ENCODE measurements around the gene NQO2.
"Not testable (repeated sequence)": the region's sequence is repeated elsewhere in the genome, so short reads cannot be mapped to it uniquely, and the experiment has no call there.

Gene NQO2

GRCh38 chr6:3057063-3057770 lies 57.5 kb downstream of the NQO2 start:
- H3K4me3 ChIP-seq (ENCODE audit: low read depth in 1 of 2, low read length in 1 of 2), result no peak overlapping the region

GRCh38 chr6:3058957-3059356 lies 59.3 kb downstream of the NQO2 start:
- Histone ChIP-seq H3K9me3 (no peaks in the 10 kb centered on the region), H3K4me3 (ENCODE audit: low read depth in 1 of 2, low read length in 1 of 2) (no peak overlapping the region), H3K36me3 (no peaks in the 10 kb centered on the region), H3K27me3 (no peaks in the 10 kb centered on the region), H3K4me1 (ENCODE audit: control insufficient read depth in 1 of 2, insufficient read depth in 1 of 2, low read depth in 1 of 2, low read length in 1 of 2) (peaks cover 13 to 26% of the 10 kb centered on the region in 2 experiments), H3K27ac (no peak overlapping the region)
- TF ChIP-seq, protein P1, sequence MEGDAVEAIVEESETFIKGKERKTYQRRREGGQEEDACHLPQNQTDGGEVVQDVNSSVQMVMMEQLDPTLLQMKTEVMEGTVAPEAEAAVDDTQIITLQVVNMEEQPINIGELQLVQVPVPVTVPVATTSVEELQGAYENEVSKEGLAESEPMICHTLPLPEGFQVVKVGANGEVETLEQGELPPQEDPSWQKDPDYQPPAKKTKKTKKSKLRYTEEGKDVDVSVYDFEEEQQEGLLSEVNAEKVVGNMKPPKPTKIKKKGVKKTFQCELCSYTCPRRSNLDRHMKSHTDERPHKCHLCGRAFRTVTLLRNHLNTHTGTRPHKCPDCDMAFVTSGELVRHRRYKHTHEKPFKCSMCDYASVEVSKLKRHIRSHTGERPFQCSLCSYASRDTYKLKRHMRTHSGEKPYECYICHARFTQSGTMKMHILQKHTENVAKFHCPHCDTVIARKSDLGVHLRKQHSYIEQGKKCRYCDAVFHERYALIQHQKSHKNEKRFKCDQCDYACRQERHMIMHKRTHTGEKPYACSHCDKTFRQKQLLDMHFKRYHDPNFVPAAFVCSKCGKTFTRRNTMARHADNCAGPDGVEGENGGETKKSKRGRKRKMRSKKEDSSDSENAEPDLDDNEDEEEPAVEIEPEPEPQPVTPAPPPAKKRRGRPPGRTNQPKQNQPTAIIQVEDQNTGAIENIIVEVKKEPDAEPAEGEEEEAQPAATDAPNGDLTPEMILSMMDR (IDR thresholded peaks at IDR 0.05), result no peak

More at GRCh38 chr6:3057063-3057770, 57.5 kb downstream of the NQO2 start:
- H3K36me3 ChIP-seq, result no peaks in the 10 kb centered on the region
- no peak overlapping the region for H3K27ac ChIP-seq
- no peaks in the 10 kb centered on the region for H3K27me3 ChIP-seq
- H3K4me1 ChIP-seq (ENCODE audit: control insufficient read depth in 1 of 2, insufficient read depth in 1 of 2, low read depth in 1 of 2, low read length in 1 of 2), result peaks cover 27 to 36% of the 10 kb centered on the region in 2 experiments
- TF ChIP-seq, protein P1 (IDR thresholded peaks at IDR 0.05), result no peak
- H3K9me3 ChIP-seq, result no peaks in the 10 kb centered on the region

GRCh38 chr6:3060092-3060491 lies 60.4 kb downstream of the NQO2 start:
- not testable (repeated sequence) for H3K4me3 ChIP-seq (ENCODE audit: low read depth in 1 of 2, low read length in 1 of 2); H3K9me3 ChIP-seq

GRCh38 chr6:3061501-3061941 lies 61.8 kb downstream of the NQO2 start:
- TF ChIP-seq, protein P1 (IDR thresholded peaks at IDR 0.05), result no peak
- Histone ChIP-seq H3K36me3 (no peaks in the 10 kb centered on the region), H3K27ac (no peak overlapping the region)

More at GRCh38 chr6:3060092-3060491, 60.4 kb downstream of the NQO2 start:
- H3K27ac ChIP-seq, H3K27me3 ChIP-seq, H3K36me3 ChIP-seq: not testable (repeated sequence)
- peaks cover 14 to 26% of the 10 kb centered on the region in 2 experiments for H3K4me1 ChIP-seq (ENCODE audit: control insufficient read depth in 1 of 2, insufficient read depth in 1 of 2, low read depth in 1 of 2, low read length in 1 of 2)

GRCh38 chr6:3063340-3063732 lies 63.6 kb downstream of the NQO2 start:
- H3K9me3 ChIP-seq, H3K36me3 ChIP-seq, H3K27me3 ChIP-seq: not testable (repeated sequence)
- peak overlapping the region; percentile 84 to 90 for H3K4me3 ChIP-seq (ENCODE audit: low read depth in 1 of 2, low read length in 1 of 2)
- peaks cover 31 to 47% of the 10 kb centered on the region in 2 experiments for H3K4me1 ChIP-seq (ENCODE audit: control insufficient read depth in 1 of 2, insufficient read depth in 1 of 2, low read depth in 1 of 2, low read length in 1 of 2)
- H3K27ac ChIP-seq, result peak overlapping the region; percentile 90

More at GRCh38 chr6:3061501-3061941, 61.8 kb downstream of the NQO2 start:
- Histone ChIP-seq H3K4me1 (ENCODE audit: control insufficient read depth in 1 of 2, insufficient read depth in 1 of 2, low read depth in 1 of 2, low read length in 1 of 2) (peaks cover 18 to 32% of the 10 kb centered on the region in 2 experiments), H3K9me3 (no peaks in the 10 kb centered on the region), H3K4me3 (ENCODE audit: low read depth in 1 of 2, low read length in 1 of 2) (no peak overlapping the region), H3K27me3 (no peaks in the 10 kb centered on the region)

- TF ChIP-seq, protein P1 (IDR thresholded peaks at IDR 0.05), result peak; percentile 57
- Histone ChIP-seq H3K4me1 (ENCODE audit: control insufficient read depth in 1 of 2, insufficient read depth in 1 of 2, low read depth in 1 of 2, low read length in 1 of 2) (peaks cover 33 to 47% of the 10 kb centered on the region in 2 experiments), H3K4me3 (ENCODE audit: low read depth in 1 of 2, low read length in 1 of 2) (peak overlapping the region; percentile 84 to 90), H3K27ac (peak overlapping the region; percentile 90), H3K9me3 (no peaks in the 10 kb centered on the region), H3K27me3 (no peaks in the 10 kb centered on the region), H3K36me3 (no peaks in the 10 kb centered on the region)
Observed at GRCh38 chr6:3063733-3064700, 64.3 kb downstream of the NQO2 start.
